Vagina (tissue), 2 donors: ENCODE data around the gene CENPS.

Experiments used
- POLR2A ChIP-seq, 2 donors: fragments of 450-650 bp; IDR thresholded peaks; one replicate each; pipeline ENCODE4 v1.6.1; 2017; ENCODE audit warnings: antibody characterized with exemption in 2 of 2, mild to moderate bottlenecking in 2 of 2, moderate library complexity in 2 of 2
- TF ChIP-seq, protein P1 (sequence below), 3 experiments: fragments of 450-650 bp in 2 of 3; fragments of 200-600 bp in 1 of 3; sonication (generic) in 1 of 3; IDR thresholded peaks; one replicate each; pipeline ENCODE4 v1.5.1; 2017 to 2019; ENCODE audit warnings: antibody characterized with exemption in 3 of 3, mild to moderate bottlenecking in 2 of 3, moderate library complexity in 2 of 3

DNA sequence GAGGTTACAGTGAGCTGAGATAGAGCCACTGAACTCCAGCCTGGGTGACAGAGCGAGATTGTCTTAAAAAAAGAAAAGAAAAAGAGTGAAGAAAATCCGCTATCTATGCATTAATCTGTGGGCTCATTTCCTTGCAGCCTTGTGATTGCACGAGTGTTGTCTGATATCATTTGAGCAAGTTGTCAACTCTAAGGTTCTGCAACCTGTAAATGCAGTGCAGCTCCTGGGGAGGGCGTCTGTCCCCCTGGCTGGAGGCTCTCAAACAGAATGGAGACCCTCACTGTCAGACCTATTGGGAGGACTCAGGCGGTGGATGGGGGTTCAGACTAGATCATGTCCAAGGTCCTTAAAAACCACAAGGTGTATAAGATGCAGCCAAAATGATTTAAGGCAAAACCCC, 25.8 kb downstream of the CENPS start:
- TF ChIP-seq, protein P1, sequence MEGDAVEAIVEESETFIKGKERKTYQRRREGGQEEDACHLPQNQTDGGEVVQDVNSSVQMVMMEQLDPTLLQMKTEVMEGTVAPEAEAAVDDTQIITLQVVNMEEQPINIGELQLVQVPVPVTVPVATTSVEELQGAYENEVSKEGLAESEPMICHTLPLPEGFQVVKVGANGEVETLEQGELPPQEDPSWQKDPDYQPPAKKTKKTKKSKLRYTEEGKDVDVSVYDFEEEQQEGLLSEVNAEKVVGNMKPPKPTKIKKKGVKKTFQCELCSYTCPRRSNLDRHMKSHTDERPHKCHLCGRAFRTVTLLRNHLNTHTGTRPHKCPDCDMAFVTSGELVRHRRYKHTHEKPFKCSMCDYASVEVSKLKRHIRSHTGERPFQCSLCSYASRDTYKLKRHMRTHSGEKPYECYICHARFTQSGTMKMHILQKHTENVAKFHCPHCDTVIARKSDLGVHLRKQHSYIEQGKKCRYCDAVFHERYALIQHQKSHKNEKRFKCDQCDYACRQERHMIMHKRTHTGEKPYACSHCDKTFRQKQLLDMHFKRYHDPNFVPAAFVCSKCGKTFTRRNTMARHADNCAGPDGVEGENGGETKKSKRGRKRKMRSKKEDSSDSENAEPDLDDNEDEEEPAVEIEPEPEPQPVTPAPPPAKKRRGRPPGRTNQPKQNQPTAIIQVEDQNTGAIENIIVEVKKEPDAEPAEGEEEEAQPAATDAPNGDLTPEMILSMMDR (IDR thresholded peaks at IDR 0.05) = no peak
- no peak for TF ChIP-seq POLR2A (IDR thresholded peaks at IDR 0.05)
